HG02623 (cell line): ENCODE measurements around the gene RAD9B.
"Not testable (repeated sequence)": the region's sequence is repeated elsewhere in the genome, so short reads cannot be mapped to it uniquely, and the experiment has no call there.

Experiments used
- ATAC-seq: cut with Tn5 transposase; IDR thresholded peaks from one replicate; pipeline ENCODE4 v1.9.1; 2021; ENCODE audit warnings: moderate library complexity; ENCODE audit not compliant: unreplicated experiment

RAD9B gene

GRCh38 chr12:110501752-110502738 lies at the start of gene RAD9B, which contains the start of gene VPS29:
RAD9B (plus strand) TSS chr12:110502331; CDS start chr12:110502338, 7 bp downstream.
VPS29 (minus strand) TSS chr12:110502111; CDS start chr12:110502051, 60 bp downstream.
- peak; percentile 82 for ATAC-seq

GRCh38 chr12:110453569-110454296 lies 48.4 kb upstream of the RAD9B start:
- no peak for ATAC-seq

- no peak for ATAC-seq
These were observed 43.4 kb upstream of the RAD9B start for GRCh38 chr12:110458756-110459155.

GRCh38 chr12:110461189-110461588 lies 40.9 kb upstream of the RAD9B start:
- ATAC-seq = not testable (repeated sequence)

- ATAC-seq = no peak
These were observed 37.1 kb upstream of the RAD9B start for GRCh38 chr12:110465024-110465423.

- not testable (repeated sequence) for ATAC-seq
These were observed 36.4 kb upstream of the RAD9B start for GRCh38 chr12:110465765-110466164.

- no peak for ATAC-seq
These were observed 35.3 kb upstream of the RAD9B start for GRCh38 chr12:110466791-110467190.

GRCh38 chr12:110467847-110468213 lies 34.3 kb upstream of the RAD9B start:
- ATAC-seq = no peak

- ATAC-seq = peak; percentile 74
These were observed 33.7 kb upstream of the RAD9B start, which contains the start of the genes FAM216A and GPN3 for GRCh38 chr12:110468214-110469048. FAM216A (plus strand) TSS chr12:110468845; CDS start chr12:110468876, 31 bp downstream. GPN3 (minus strand) TSS chr12:110468257; CDS start chr12:110468203, 54 bp downstream.

GRCh38 chr12:110475426-110475825 lies 26.7 kb upstream of the RAD9B start:
- no peak for ATAC-seq

- ATAC-seq = no peak
These were observed 3.0 kb upstream of the RAD9B start for GRCh38 chr12:110498984-110499706.

- ATAC-seq = peak; percentile 27
These were observed 756 bp upstream of the RAD9B start for GRCh38 chr12:110501399-110501751.

GRCh38 chr12:110503432-110503831 lies 1.3 kb downstream of the RAD9B start:
- ATAC-seq = no peak

- no peak for ATAC-seq
These were observed 3.2 kb downstream of the RAD9B start for GRCh38 chr12:110505332-110505731.

GRCh38 chr12:110508071-110508586 lies 6.0 kb downstream of the RAD9B start:
- no peak for ATAC-seq

GRCh38 chr12:110513842-110514241 lies 11.7 kb downstream of the RAD9B start:
- no peak for ATAC-seq

GRCh38 chr12:110514363-110514762 lies 12.2 kb downstream of the RAD9B start:
- no peak for ATAC-seq

GRCh38 chr12:110516995-110517394 lies 14.9 kb downstream of the RAD9B start:
- no peak for ATAC-seq

- not testable (repeated sequence) for ATAC-seq
These were observed 15.9 kb downstream of the RAD9B start for GRCh38 chr12:110518014-110518413.
